Measurements from ENCODE around the gene LOXL1.
"Not testable (repeated sequence)": the region's sequence is repeated elsewhere in the genome, so short reads cannot be mapped to it uniquely, and the experiment has no call there.

Gene LOXL1

GRCh38 chr15:73964736-73965093 is 38.5 kb downstream of the LOXL1 start:
- peak; percentile 98 for TF ChIP-seq CTCF (IDR thresholded peaks at IDR 0.05; ENCODE audit: low read depth, low read length, missing control alignments)
- in situ Hi-C loops (cut with HindIII; ENCODE audit: low sequenced_read_pairs), result no loop called here
- H3K4me3 ChIP-seq (ENCODE audit: low read depth, low read length), result no peak overlapping the region
- DNase-seq (ENCODE audit: low read depth), result peak; percentile 54

DNA sequence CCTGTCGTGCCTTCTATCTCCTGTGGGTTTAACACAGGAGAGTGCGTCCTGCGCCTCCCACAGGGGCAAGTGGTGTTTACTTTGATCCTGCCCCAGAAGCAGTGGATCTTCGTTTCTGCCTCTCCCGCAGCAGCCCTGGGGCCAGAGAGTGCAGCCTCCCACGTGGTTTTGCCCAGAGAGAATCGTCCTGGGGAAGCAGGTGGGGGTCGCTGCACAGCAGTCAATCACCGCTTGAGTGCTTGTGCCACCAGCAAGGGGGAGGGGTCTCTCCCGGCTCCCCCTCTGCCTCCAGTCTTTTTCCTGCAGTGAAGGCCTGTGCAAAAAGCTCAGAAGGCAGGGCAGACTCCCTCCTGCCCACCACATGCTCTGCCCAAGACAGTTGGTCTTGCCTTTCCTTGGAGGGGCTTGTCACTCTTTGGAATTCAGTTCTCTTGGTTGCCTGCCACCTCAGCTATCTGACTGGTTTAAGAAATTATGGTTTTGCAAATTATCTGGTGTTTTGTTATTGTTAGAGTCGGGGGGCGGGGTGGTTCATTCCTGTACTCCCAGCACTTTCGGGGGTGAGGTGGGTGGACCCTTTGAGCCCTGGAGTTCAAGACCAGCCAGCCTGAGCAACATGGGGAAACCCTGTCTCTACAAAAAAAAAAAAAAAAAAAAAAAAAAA is 39.0 kb downstream of the LOXL1 start:
- no peak for DNase-seq (ENCODE audit: low read depth)
- in situ Hi-C loops (cut with HindIII; ENCODE audit: low sequenced_read_pairs), result no loop called here
- no peak overlapping the region for H3K4me3 ChIP-seq (ENCODE audit: low read depth, low read length)
- TF ChIP-seq CTCF (IDR thresholded peaks at IDR 0.05; ENCODE audit: low read depth, low read length, missing control alignments), result no peak

GRCh38 chr15:73965758-73966113 is 39.5 kb downstream of the LOXL1 start:
- no peak overlapping the region for H3K4me3 ChIP-seq (ENCODE audit: low read depth, low read length)
- no peak for DNase-seq (ENCODE audit: low read depth)
- no peak for TF ChIP-seq CTCF (IDR thresholded peaks at IDR 0.05; ENCODE audit: low read depth, low read length, missing control alignments)
- in situ Hi-C loops (cut with HindIII; ENCODE audit: low sequenced_read_pairs), result no loop called here

DNA sequence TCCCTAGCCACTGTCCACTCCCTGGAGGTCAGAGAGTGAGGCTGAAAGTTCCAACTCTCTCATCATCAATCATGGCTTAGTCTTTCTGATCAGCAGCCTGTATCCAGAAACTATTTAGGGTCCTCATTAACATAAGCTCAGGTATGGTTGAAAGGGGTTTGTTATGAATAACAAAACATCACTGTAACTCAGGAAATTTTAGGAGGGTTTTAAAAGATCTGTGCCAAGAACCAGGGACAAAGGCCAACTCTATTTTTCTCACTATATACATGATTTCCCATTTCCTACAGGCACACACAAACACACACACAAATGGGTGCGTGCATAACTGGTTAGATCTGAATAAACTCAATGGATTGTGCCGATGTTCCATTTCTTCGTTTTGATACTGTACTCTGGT is 42.2 kb downstream of the LOXL1 start:
- in situ Hi-C loops (cut with HindIII; ENCODE audit: low sequenced_read_pairs), result no loop called here
- H3K4me3 ChIP-seq (ENCODE audit: low read depth, low read length), result no peak overlapping the region
- TF ChIP-seq CTCF (IDR thresholded peaks at IDR 0.05; ENCODE audit: low read depth, low read length, missing control alignments), result no peak
- DNase-seq (ENCODE audit: low read depth), result no peak

DNA sequence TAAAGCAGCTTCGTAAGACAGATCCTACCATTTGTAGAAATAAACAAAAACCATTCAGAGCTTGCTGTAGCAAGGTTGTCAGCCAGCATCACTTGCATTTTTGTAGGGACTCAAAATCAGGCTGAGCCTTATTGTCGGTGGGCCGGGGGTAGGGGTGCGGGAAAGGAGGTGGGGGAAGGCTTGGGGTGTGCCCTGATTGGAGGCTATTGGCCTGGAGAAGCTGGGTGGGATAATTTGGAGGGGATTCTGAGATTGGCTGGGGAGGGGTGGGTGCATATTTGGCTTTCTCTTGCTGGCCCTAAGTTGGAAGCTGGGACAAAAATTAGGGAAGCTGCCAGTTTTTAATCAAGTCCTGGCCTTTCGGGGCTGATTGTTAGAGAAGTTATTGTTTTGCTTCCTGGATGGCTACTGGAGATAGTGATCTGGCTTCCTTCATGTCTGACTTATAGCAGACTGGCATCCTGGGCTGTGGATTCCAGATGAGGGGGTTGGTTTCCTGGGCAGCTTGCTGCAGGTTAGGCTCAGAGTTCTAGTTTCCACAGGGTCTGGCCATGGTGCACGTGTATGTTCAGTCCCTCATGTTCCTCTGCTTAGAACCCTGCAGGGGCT is 43.0 kb downstream of the LOXL1 start:
- in situ Hi-C loops (cut with HindIII; ENCODE audit: low sequenced_read_pairs), result no loop called here
- DNase-seq (ENCODE audit: low read depth), result no peak
- H3K4me3 ChIP-seq (ENCODE audit: low read depth, low read length), result no peak overlapping the region
- TF ChIP-seq CTCF (IDR thresholded peaks at IDR 0.05; ENCODE audit: low read depth, low read length, missing control alignments), result no peak

- DNase-seq (ENCODE audit: low read depth), result peak; percentile 63
- no peak overlapping the region for H3K4me3 ChIP-seq (ENCODE audit: low read depth, low read length)
- in situ Hi-C loops (cut with HindIII; ENCODE audit: low sequenced_read_pairs), result no loop called here
- TF ChIP-seq CTCF (IDR thresholded peaks at IDR 0.05; ENCODE audit: low read depth, low read length, missing control alignments), result peak; percentile 93
Measured at GRCh38 chr15:73972984-73973682, 46.9 kb downstream of the LOXL1 start.

- H3K4me3 ChIP-seq (ENCODE audit: low read depth, low read length); in situ Hi-C loops (cut with HindIII; ENCODE audit: low sequenced_read_pairs); DNase-seq (ENCODE audit: low read depth): not testable (repeated sequence)
Measured at GRCh38 chr15:73973683-73974200, 47.5 kb downstream of the LOXL1 start.

GRCh38 chr15:73975440-73976125 is 49.3 kb downstream of the LOXL1 start:
- DNase-seq (ENCODE audit: low read depth); H3K4me3 ChIP-seq (ENCODE audit: low read depth, low read length): not testable (repeated sequence)
- in situ Hi-C loops (cut with HindIII; ENCODE audit: low sequenced_read_pairs), result loop anchor here (25.0 kb wide), 1 partner anchor 337 kb away; no protein-coding TSS in a partner anchor
